MCF 10A (cell line): Measurements from ENCODE around the gene AMDHD1. TPM values are rescaled to one million over a fixed set of nuclear protein-coding genes. Genes with fewer than 3 reads are reported as not detected.

ENCODE experiments used
- Bru-seq: library from RNA; stranded (reverse); fragments of 400-500 nt; gene quantifications from one replicate; lab custom pipeline; 2021; lab: Mats Ljungman, UMichigan
- BruChase-seq, 2 experiments: library from RNA; stranded (reverse); fragments of 400-500 nt; gene quantifications; one replicate each; lab custom pipeline; 2021; lab: Mats Ljungman, UMichigan
- BruUV-seq: library from RNA; stranded (reverse); fragments of 400-500 nt; replicated peaks from 2 replicates; lab custom pipeline; 2021; lab: Mats Ljungman, UMichigan
- CTCF ChIA-PET: fragments of 300-600 bp; sonication (Branson Sonifier 250); formaldehyde crosslinking; extraction: SDS; loops from one replicate; lab custom pipeline; 2021; ENCODE audit warnings: antibody characterized with exemption, inconsistent platforms; lab: Yijun Ruan, JAX
- POLR2A ChIA-PET: fragments of 300-600, 350-650 bp; sonication (Branson Sonifier 250); formaldehyde crosslinking; extraction: SDS; loops from one replicate; lab custom pipeline; 2020; ENCODE audit warnings: antibody characterized with exemption, inconsistent platforms; lab: Yijun Ruan, JAX
- DNase-seq: peaks from one replicate; pipeline ENCODE4 v3.0.0-alpha.2; 2018; ENCODE audit not compliant: unreplicated experiment
- H3K27ac Mint-ChIP-seq: one replicate; pipeline ENCODE4 v1.8.0; 2022; ENCODE audit warnings: mild to moderate bottlenecking, low read depth, mixed read lengths; ENCODE audit not compliant: unreplicated experiment
- H3K27me3 Mint-ChIP-seq: one replicate; pipeline ENCODE4 v1.8.0; 2022; ENCODE audit warnings: mixed read lengths; ENCODE audit not compliant: insufficient read depth, unreplicated experiment
- H3K36me3 Mint-ChIP-seq: one replicate; pipeline ENCODE4 v1.8.0; 2022; ENCODE audit warnings: mild to moderate bottlenecking, moderate library complexity, mixed read lengths; ENCODE audit not compliant: insufficient read depth, unreplicated experiment
- H3K4me1 Mint-ChIP-seq: one replicate; pipeline ENCODE4 v1.8.0; 2022; ENCODE audit warnings: mixed read lengths; ENCODE audit not compliant: insufficient read depth, unreplicated experiment
- H3K4me3 Mint-ChIP-seq: one replicate; pipeline ENCODE4 v1.8.0; 2022; ENCODE audit warnings: mild to moderate bottlenecking, moderate library complexity, mixed read lengths; ENCODE audit not compliant: unreplicated experiment
- H3K9me3 Mint-ChIP-seq: one replicate; pipeline ENCODE4 v1.8.0; 2022; ENCODE audit warnings: mixed read lengths; ENCODE audit not compliant: unreplicated experiment
- CTCF ChIP-seq: fragments of 200-600 bp; IDR thresholded peaks from one replicate; pipeline ENCODE4 v1.8.0; 2022; ENCODE audit warnings: antibody characterized with exemption, mild to moderate bottlenecking; ENCODE audit not compliant: unreplicated experiment
- intact Hi-C: fragments of 100-400 bp; cut with micrococcal nuclease; formaldehyde crosslinking; loops from 2 replicates; pipeline ENCODE4 v1.14.1; 2022
- long read RNA-seq: library from polyadenylated mRNA; stranded (forward); transcript quantifications from one replicate; pipeline ENCODE4 v2.0.0, GENCODE V29; 2022
- total RNA-seq: library from RNA; stranded (reverse); gene quantifications from 2 replicates; pipeline ENCODE4 v1.2.3, GENCODE V29; 2022

Gene AMDHD1
- total RNA-seq = 0.29 and 0.47 TPM in 2 replicates
- Bru-seq, nascent RNA = percentile 25 among the genes with signal in this experiment
- percentile 19 among the genes with signal in this experiment for BruChase-seq, experiment 1, labeled RNA remaining after a 6-hour chase
- BruChase-seq, experiment 2, labeled RNA remaining after a 2-hour chase = percentile 27 among the genes with signal in this experiment
- long read RNA-seq, partial matches to known transcripts = 0 of 1 reads
- long read RNA-seq, other reads (novel, unspliced or antisense) = 0 of 1 reads

- no peaks in the 10 kb centered on the region for H3K9me3 Mint-ChIP-seq
- no TSS peak for BruUV-seq
- H3K4me1 Mint-ChIP-seq = no peaks in the 10 kb centered on the region
- ChIA-PET CTCF (interaction anchor here (0.7 to 4.3 kb wide), 10 partner anchors 8 to 122 kb away, joined by 3 to 38 read pairs (median 5); no protein-coding TSS in a partner anchor), POLR2A (interaction anchor here (0.7 to 3.6 kb wide), 6 partner anchors 11 to 332 kb away, joined by 3 to 40 read pairs (median 6); no protein-coding TSS in a partner anchor)
- intact Hi-C loops = no loop called here
- no peak within 1 kb of the TSS for H3K27ac Mint-ChIP-seq
- DNase-seq = peak; percentile 42
- peaks cover 15% of the 10 kb centered on the region for H3K27me3 Mint-ChIP-seq
- no peaks in the 10 kb centered on the region for H3K36me3 Mint-ChIP-seq
- TF ChIP-seq CTCF = peak; percentile 30
- peak within 1 kb of the TSS; percentile 85 for H3K4me3 Mint-ChIP-seq
These were observed at the start of gene AMDHD1 for GRCh38 chr12:95943330-95943842. AMDHD1 (plus strand) TSS chr12:95943331; CDS start chr12:95943399, 68 bp downstream.

- intact Hi-C loops = no loop called here
- BruUV-seq = no TSS peak
- Mint-ChIP-seq H3K4me1 (no peaks in the 10 kb centered on the region), H3K27me3 (peaks cover 13% of the 10 kb centered on the region), H3K27ac (no peak overlapping the region), H3K9me3 (no peaks in the 10 kb centered on the region), H3K4me3 (no peak overlapping the region), H3K36me3 (no peaks in the 10 kb centered on the region)
- TF ChIP-seq CTCF = no peak
- ChIA-PET POLR2A (no interaction called here), CTCF (interaction anchor here (0.8 to 1.4 kb wide), 3 partner anchors 20 to 101 kb away, joined by 3 to 5 read pairs (median 4); no protein-coding TSS in a partner anchor)
- DNase-seq = no peak
These were observed 46.3 kb upstream of the AMDHD1 start for GRCh38 chr12:95896846-95897245.

- no peak for TF ChIP-seq CTCF
- Mint-ChIP-seq H3K27ac (no peak overlapping the region), H3K36me3 (no peaks in the 10 kb centered on the region), H3K4me3 (no peak overlapping the region), H3K4me1 (no peaks in the 10 kb centered on the region), H3K27me3 (peaks cover 13% of the 10 kb centered on the region), H3K9me3 (no peaks in the 10 kb centered on the region)
- no TSS peak for BruUV-seq
- ChIA-PET CTCF (no interaction called here), POLR2A (interaction anchor here (1.4 kb wide), 1 partner anchor 11 kb away, joined by 4 read pairs; no protein-coding TSS in a partner anchor)
- intact Hi-C loops = no loop called here
- no peak for DNase-seq
These were observed 45.0 kb upstream of the AMDHD1 start for GRCh38 chr12:95898081-95898480.

GRCh38 chr12:95908573-95908972 lies 34.6 kb upstream of the AMDHD1 start:
- intact Hi-C loops = no loop called here
- H3K27ac Mint-ChIP-seq = no peak overlapping the region
- no peaks in the 10 kb centered on the region for H3K9me3 Mint-ChIP-seq
- no TSS peak for BruUV-seq
- CTCF ChIA-PET = interaction anchor here (1.4 kb wide), 1 partner anchor 10 kb away, joined by 6 read pairs; no protein-coding TSS in a partner anchor
- no peaks in the 10 kb centered on the region for H3K36me3 Mint-ChIP-seq
- peaks cover 43% of the 10 kb centered on the region for H3K27me3 Mint-ChIP-seq
- DNase-seq = no peak
- no peak overlapping the region for H3K4me3 Mint-ChIP-seq
- no peaks in the 10 kb centered on the region for H3K4me1 Mint-ChIP-seq
- no peak for TF ChIP-seq CTCF
- POLR2A ChIA-PET = interaction anchor here (1.4 kb wide), 1 partner anchor 10 kb away, joined by 4 read pairs; no protein-coding TSS in a partner anchor
